TTC549 (cell line): ENCODE results near the gene GGCT.

Experiments
- FAIRE-seq: peaks from 2 replicates; lab custom pipeline; 2012; peaks lifted over from hg19 to GRCh38; lab: Jason Lieb, UNC

The GGCT gene

DNA sequence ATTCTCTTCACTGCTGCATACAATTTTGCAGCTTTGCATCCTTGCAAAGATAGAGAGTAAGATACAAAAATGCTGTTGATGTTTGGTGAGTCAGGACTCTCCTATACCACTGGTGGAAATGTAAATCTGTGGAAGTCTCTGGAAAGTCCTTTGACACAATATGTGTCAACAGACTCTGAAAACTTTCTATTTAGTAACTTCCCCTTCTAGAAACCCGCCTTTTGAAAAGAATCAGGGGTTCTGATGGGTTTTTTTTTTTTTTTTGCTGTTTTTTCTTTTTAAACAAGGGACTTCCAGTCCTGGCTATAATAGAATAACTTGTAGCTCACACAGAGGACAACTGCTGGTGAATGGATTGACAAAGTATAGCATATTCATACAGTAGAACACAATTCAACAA is 42.5 kb downstream of the GGCT start:
- no peak for FAIRE-seq

GRCh38 chr7:30460246-30460633 is 44.4 kb downstream of the GGCT start:
- no peak for FAIRE-seq

DNA sequence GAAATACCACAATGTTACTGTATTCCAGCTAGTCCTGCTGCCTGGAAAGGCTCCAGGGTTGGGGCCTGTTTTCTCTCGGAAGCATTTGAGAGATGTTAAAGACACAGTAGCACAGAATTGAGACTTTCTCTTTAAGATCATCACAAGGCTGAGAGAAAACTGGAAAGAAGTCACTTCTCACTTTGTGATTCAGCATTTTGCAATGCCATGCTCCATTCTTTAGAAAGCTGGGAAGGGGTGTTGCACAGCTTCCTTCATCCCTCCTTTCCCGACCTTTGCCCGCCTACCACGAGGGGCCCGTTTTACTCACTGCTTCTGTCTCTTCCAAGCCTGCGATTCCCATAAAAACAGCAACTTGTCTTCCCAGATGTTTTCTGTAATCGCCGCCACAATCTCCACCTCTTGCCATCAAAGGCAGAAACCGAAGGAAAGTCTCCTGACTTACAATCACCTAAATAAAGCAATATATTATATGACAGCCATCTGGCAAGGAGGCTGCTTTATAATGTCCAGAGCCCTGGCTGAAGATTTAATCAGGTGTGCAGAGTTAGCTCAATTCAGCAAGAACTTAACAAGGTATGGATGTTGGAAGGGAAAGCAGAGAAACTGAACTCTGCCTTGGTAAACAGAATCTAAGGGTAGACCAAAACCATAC is 44.9 kb downstream of the GGCT start:
- no peak for FAIRE-seq

DNA sequence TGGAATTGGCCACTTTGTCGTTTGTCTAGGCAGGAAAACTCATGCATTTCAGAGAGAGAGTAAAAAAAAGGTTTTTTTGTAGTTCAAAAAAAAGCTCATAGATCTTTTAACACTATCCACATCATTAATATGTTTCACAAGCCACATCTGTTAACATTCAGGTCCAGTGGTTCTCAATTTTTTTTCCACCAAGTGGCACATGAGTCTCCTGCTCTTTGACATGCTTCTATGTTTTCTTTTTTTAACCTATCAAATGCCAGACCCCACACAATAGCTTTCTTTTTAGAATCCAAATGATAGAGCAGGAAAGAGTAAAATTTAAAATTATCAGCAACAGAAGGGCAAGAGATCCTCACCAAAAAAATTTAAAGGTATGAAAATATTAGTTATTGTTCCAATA is 46.3 kb downstream of the GGCT start:
- FAIRE-seq, result no peak

GRCh38 chr7:30453921-30454320 is 50.7 kb downstream of the GGCT start:
- no peak for FAIRE-seq

DNA sequence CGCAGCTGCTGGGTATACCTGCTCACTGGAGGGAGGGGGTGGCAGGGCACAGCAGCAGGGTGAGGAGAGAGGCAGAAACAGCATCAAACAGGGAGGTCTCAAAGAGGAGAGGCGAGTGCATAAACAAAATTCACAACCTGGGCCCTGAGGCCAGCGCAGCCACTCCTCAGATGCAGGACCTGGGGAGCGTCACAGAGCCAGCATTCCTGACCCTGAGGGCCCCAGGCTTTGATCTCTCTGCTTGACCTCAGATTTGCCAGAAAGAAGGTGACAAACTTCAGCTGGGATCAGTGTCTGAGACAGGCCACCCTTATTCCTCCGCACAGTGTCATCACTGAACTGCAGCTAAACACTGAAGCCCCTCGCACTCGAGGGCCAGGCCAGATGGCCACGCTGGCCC is 51.6 kb downstream of the GGCT start:
- FAIRE-seq, result no peak

GRCh38 chr7:30452280-30452930 is 52.2 kb downstream of the GGCT start:
- no peak for FAIRE-seq

GRCh38 chr7:30451539-30452279 is 52.9 kb downstream of the GGCT start:
- FAIRE-seq, result no peak

DNA sequence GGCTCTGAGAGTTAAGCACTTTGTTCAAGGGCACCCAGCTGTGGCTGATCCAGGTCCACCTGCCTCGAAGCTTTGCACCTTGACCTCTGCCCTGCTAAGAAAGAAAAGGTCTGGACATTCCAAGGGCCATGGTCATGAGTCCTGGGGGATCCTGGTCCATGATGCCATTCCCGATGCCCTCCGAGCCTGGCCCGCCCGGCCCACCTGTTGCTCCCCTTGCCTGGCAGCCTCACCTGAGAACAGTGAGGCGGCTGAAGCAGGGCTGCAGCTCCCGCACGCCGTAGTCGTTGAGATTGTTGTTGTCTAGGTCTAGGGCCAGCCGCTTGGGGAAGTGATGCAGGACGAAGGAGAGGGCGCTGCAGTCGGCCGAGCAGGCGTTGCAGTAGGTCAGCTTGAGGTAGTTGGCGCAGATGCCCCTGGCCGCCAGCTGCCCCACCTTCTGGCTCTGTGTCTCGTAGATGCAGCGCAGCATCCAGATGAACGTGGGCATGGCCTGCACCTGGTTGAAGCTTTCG is 53.6 kb downstream of the GGCT start:
- FAIRE-seq, result no peak

- no peak for FAIRE-seq
Observed at GRCh38 chr7:30450240-30450982, 54.2 kb downstream of the GGCT start.

- no peak for FAIRE-seq
Observed at GRCh38 chr7:30448461-30449189, 56.0 kb downstream of the GGCT start.

DNA sequence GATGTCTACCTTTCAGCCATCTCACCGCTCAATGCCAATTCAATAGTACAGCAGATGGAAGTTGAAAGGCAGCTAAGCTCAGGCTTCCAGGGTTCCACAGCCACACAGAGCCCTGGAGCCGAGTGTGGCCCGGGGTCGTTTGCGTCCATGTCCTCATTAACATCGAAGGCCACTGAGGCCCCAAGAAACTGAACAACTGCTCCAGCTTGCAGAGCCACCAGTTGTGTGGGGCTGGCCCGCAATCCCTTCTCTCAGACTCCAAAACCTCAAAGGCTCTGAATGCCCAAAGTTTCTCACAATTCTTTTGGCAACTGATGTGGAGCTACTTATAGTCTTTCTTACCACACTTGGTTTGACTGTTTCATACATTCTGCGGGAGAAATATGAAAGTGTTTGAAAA is 57.2 kb downstream of the GGCT start:
- no peak for FAIRE-seq
